Measurements from ENCODE around the gene PTPRN. TPM values are rescaled to one million over a fixed set of nuclear protein-coding genes. Genes with fewer than 3 reads are reported as not detected.

PTPRN gene
- total and polyA plus RNA-seq, 11 donors, result 0.12 to 0.93 (median 0.39) TPM; not detected in 7

DNA sequence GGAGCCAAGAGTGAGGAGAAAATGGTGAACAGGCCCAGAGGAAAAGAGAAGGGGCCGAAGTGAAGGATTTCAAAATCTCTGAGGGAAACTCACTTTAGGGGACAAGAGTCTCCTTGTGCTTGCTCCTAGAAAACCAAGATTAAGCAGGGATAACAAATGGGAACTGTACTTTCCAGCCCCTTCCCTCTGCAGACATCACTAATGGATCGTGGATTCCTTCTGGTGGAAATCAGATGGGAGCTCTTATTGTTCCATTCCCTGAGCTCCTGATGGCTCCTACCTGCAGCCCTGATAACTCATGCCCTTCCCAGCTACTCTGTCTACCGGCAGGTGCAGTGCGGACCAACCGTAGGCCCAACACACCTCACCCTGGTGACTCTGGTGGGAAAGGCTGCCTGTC lies 43.9 kb upstream of the PTPRN start:
- peaks cover 0 to 10% (median 1%) of the 10 kb centered on the region in 12 donors for H3K4me1 ChIP-seq
- intact Hi-C loops (cut with DNase I), result no loop called here
- H3K27me3 ChIP-seq, result peaks cover 6 to 60% (median 22%) of the 10 kb centered on the region in 9 donors
- H3K27ac ChIP-seq, result no peak overlapping the region
- ATAC-seq, result no peak
- H3K4me3 ChIP-seq, result no peak overlapping the region
- DNase-seq, result peak in 1 of 5 donors; percentile 18
- 72 to 86% (median 79%) methylated on average over 5 of the region's 5 CpGs for WGBS, 4 donors
- no peaks in the 10 kb centered on the region for H3K36me3 ChIP-seq
- TF ChIP-seq, protein P1, sequence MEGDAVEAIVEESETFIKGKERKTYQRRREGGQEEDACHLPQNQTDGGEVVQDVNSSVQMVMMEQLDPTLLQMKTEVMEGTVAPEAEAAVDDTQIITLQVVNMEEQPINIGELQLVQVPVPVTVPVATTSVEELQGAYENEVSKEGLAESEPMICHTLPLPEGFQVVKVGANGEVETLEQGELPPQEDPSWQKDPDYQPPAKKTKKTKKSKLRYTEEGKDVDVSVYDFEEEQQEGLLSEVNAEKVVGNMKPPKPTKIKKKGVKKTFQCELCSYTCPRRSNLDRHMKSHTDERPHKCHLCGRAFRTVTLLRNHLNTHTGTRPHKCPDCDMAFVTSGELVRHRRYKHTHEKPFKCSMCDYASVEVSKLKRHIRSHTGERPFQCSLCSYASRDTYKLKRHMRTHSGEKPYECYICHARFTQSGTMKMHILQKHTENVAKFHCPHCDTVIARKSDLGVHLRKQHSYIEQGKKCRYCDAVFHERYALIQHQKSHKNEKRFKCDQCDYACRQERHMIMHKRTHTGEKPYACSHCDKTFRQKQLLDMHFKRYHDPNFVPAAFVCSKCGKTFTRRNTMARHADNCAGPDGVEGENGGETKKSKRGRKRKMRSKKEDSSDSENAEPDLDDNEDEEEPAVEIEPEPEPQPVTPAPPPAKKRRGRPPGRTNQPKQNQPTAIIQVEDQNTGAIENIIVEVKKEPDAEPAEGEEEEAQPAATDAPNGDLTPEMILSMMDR (IDR thresholded peaks at IDR 0.05), result no peak
- no peak for TF ChIP-seq POLR2A (IDR thresholded peaks at IDR 0.05)
- no peaks in the 10 kb centered on the region for H3K9me3 ChIP-seq

DNA sequence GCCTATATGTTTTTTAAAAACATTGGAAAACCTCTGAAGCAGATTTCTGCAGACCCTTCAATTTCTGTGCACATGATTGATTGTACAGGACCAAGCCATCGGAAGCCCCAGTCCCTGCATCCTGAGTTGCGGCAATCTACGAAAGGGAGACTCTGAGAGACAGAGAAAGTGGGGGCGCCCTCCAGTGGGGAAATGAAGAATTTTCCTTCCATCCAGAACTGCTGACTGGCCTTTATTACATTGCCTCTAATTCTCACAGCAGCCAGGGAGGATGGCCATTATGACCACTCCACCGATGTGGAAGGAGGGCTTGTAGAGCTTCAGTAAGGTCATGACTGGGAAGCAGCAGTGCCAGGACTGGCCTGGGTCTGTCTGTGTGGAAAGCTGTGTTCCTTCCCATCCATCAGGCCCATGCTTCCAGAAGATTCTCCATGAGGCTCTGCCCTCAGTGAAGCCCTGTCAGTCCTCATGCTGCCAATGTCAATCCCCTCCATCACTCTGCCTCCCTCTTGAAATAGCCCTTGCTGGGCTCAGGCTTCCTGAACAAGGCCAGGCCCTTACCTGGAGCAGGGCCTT lies 43.3 kb upstream of the PTPRN start:
- ATAC-seq, result peak in 3 of 4 donors; percentile 49 to 61 (median 58)
- 6 to 21% (median 10%) methylated on average over 5 of the region's 5 CpGs for WGBS, 4 donors
- peaks cover 0 to 54% (median 20%) of the 10 kb centered on the region in 9 donors for H3K27me3 ChIP-seq
- H3K9me3 ChIP-seq, result no peaks in the 10 kb centered on the region
- H3K4me1 ChIP-seq, result peaks cover 0 to 5% (median 0%) of the 10 kb centered on the region in 12 donors
- intact Hi-C loops (cut with DNase I), result no loop called here
- TF ChIP-seq, protein P1 (IDR thresholded peaks at IDR 0.05), result peak; percentile 26 to 69 (median 50)
- no peak for TF ChIP-seq POLR2A (IDR thresholded peaks at IDR 0.05)
- no peak overlapping the region for H3K27ac ChIP-seq
- peak in 4 of 5 donors; percentile 25 to 45 (median 40) for DNase-seq
- H3K4me3 ChIP-seq, result no peak overlapping the region
- no peaks in the 10 kb centered on the region for H3K36me3 ChIP-seq

DNA sequence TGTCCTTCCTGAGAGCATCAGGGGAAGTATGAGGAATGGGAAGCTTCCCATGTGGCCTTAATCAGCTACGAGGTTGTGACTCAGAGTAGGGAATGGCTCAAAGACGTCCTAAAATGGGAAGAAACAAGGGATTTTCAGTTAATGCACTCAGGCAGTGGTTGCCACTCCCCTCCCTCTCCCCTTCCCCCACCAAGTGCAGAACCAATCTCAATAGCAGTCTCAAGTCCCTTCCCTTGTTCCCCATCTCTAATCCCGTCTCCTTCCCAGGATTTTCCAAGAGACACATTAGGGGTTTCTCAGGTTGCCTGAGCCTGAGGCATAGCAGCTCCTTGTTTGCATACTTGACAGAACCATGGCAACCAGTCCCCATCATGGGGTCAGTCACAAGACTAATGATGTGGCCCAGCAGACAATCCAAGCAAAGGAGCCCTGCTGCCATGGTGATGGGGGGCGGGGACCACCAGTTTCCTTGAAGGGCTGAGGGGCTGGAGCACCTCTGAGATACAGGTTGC lies 41.6 kb upstream of the PTPRN start:
- Histone ChIP-seq H3K4me1 (no peaks in the 10 kb centered on the region), H3K27ac (no peak overlapping the region), H3K9me3 (no peaks in the 10 kb centered on the region), H3K27me3 (peaks cover 0 to 38% (median 7%) of the 10 kb centered on the region in 9 donors), H3K4me3 (no peak overlapping the region), H3K36me3 (no peaks in the 10 kb centered on the region)
- intact Hi-C loops (cut with DNase I), result no loop called here
- no peak for TF ChIP-seq POLR2A (IDR thresholded peaks at IDR 0.05)
- TF ChIP-seq, protein P1 (IDR thresholded peaks at IDR 0.05), result no peak
- ATAC-seq (no peak), DNase-seq (no peak)
- 40 to 53% (median 51%) methylated on average over 4 of the region's 4 CpGs for WGBS, 4 donors

DNA sequence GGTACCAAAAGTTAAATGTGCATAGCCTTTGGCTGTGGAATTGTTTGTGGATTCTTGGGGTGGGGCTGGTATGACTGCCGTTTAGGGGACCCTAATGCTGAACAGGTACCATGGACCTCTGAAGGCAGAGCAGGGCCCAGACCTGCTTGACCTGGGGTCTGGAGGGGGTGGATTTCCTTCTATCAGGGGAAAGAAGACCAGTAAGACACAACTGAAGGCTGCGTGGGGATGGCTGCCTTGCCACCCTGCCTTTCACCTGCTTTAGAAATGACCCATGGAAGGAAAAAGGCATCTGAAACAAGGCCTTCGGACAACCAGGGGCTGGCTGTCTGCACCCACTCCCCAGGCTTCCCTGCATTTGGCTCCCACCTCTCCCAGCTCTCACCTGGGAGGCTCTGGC lies 41.0 kb upstream of the PTPRN start:
- intact Hi-C loops (cut with DNase I), result no loop called here
- Histone ChIP-seq H3K27me3 (peaks cover 0 to 32% (median 7%) of the 10 kb centered on the region in 9 donors), H3K9me3 (no peaks in the 10 kb centered on the region), H3K36me3 (no peaks in the 10 kb centered on the region), H3K27ac (no peak overlapping the region), H3K4me1 (peaks cover 0 to 2% (median 0%) of the 10 kb centered on the region in 12 donors), H3K4me3 (no peak overlapping the region)
- DNase-seq, result no peak
- TF ChIP-seq POLR2A (IDR thresholded peaks at IDR 0.05), result no peak
- TF ChIP-seq, protein P1 (IDR thresholded peaks at IDR 0.05), result no peak
- 63 to 81% (median 72%) methylated on average over 3 of the region's 3 CpGs for WGBS, 4 donors
- ATAC-seq, result no peak
